ENCODE results near the gene LHFPL4. TPM values are rescaled to one million over a fixed set of nuclear protein-coding genes. Genes with fewer than 3 reads are reported as not detected.

The LHFPL4 gene
- total RNA-seq, 4 donors from 2014 or later: not detected

- no peak for TF ChIP-seq CTCF (IDR thresholded peaks at IDR 0.05; ENCODE audit: low read depth)
These were observed 52.4 kb downstream of the LHFPL4 start for GRCh38 chr3:9501226-9501625.

GRCh38 chr3:9500108-9501050 lies 53.2 kb downstream of the LHFPL4 start:
- no peak for TF ChIP-seq CTCF (IDR thresholded peaks at IDR 0.05; ENCODE audit: low read depth)

- TF ChIP-seq CTCF (IDR thresholded peaks at IDR 0.05; ENCODE audit: low read depth): no peak
These were observed 54.0 kb downstream of the LHFPL4 start for GRCh38 chr3:9499455-9500107.

GRCh38 chr3:9498781-9499180 lies 54.8 kb downstream of the LHFPL4 start:
- TF ChIP-seq CTCF (IDR thresholded peaks at IDR 0.05; ENCODE audit: low read depth): no peak

GRCh38 chr3:9497821-9498565 lies 55.6 kb downstream of the LHFPL4 start:
- TF ChIP-seq CTCF (IDR thresholded peaks at IDR 0.05; ENCODE audit: low read depth): no peak

- TF ChIP-seq CTCF (IDR thresholded peaks at IDR 0.05; ENCODE audit: low read depth): no peak
These were observed 56.7 kb downstream of the LHFPL4 start for GRCh38 chr3:9496893-9497292.

GRCh38 chr3:9491506-9491905 lies 62.1 kb downstream of the LHFPL4 start:
- TF ChIP-seq CTCF (IDR thresholded peaks at IDR 0.05; ENCODE audit: low read depth): no peak

All from subcutaneous adipose tissue (tissue), 4 donors.